SHP77 (cell line): ENCODE measurements around the gene RGMB.

Source experiments
- DNase-seq, 2 experiments: peaks; one replicate each; lab custom pipeline; 2025; lab: John Stamatoyannopoulos, UW

RGMB gene

GRCh38 chr5:98785244-98785643 lies 11.8 kb downstream of the RGMB start:
- DNase-seq = no peak

DNA sequence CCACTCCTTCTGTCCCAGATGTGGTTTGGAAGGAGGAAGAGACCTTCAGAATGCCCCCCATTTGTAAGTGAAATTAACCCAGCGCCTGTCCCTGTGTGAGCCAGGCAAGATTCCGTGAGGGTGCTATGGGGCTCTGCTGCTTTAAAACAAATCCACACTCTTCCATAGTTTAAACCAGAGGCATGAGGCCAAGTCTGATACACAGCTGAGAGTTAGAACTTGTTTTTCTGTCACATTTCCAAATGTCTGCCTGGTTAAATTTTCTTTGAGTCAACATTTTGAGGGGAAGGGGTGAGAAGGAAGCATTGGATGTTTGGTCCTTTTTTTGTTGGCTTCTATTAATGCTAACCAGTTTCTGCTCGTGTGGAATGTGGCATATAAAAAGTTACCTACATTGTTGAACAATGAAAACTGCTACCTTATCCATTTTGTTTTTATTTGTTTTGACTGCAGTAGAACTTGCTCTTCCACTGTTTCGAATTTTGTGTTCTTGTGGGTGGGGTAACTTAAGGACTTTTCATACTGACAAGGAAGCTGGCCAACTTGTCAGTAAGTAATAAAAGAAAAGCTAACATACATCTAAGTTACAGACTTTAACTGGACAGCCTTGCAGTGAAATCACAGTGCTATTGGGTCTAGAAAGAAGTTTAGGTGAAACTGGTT lies 12.9 kb downstream of the RGMB start:
- DNase-seq = no peak

DNA sequence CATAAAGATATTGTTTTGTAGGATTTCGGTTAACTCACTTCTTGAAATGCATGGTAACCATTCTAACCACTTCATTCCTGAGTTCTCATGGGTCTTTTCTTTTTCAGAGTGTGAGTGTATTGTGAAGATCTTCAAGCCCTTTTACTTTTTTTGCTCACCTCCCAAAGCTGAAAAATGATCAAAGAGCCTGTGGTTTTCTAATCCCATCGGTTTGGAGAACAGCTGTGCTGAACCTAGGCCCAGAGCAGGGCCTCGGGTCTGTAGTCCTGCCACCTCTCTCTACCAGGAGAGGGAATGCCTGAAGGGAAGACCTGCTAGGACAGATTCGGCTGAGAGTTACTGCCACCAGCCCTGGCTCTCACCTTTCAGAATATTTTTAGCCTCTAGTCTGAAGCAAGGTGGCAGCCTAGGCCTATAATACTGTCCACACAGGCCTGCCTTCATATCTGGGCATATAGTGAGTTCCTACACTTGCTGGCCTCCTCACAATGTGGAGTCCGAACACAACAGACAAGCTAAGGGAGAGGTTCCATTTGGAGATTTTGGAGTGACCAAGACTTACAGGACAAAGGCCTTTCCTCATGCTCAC lies 13.8 kb downstream of the RGMB start:
- DNase-seq = no peak

GRCh38 chr5:98789029-98789428 lies 15.6 kb downstream of the RGMB start:
- no peak for DNase-seq

DNA sequence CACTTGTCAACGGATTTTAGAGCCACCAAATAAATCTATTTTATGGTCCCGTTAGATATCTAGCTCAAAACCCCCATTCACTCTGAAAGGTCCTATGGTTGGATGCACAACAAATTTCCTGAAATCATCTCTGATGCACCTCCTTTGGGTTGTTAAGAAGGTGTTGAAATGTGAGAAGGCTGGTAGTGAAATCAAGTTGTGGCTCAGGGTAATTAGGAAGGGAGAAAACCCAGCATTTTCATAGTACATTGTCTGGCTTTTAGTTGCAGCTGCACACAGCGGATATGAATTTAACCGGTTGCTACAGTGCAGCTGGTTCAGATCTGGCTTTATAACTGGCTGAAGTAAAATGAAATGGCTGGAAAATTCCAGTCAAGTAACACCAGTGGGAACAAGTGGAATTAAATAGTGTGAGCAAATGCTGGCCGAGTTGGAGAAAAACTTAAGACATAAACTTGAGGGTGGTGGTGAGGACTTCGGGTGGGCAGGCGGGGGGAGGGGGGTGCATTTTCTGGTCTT lies 17.6 kb downstream of the RGMB start:
- DNase-seq = no peak

DNA sequence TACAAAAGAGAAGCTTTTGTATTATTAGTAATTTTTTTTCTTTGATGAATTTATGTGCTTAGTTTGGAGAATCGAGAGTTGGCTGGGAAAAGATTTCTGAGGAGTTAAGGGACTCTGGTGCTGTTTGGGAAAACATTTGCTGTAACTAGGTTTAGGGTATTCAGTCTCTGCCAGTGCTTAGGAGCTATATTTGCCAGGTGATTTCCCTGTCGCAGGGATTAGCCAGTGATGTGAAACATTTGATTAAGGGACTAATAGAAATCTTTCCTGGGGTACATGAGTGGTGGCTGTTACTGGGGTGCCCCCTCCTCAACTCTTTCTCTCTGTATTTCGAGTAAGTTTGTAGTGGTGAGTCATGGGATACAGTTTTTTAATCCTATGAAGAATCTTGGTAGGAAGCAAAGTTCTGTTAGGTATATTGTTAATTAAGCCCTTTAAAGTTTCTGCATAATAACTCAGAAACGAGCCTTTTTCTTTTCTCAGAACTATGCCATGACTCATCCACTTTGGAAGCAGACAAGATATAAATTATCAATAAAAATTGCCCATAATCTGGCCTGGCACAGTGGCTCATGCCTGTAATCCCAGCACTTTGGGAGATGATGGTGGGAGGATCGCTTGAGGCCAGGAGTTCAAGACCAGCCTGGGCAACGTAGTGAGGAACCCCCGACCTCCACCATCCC lies 18.6 kb downstream of the RGMB start:
- DNase-seq = no peak

DNA sequence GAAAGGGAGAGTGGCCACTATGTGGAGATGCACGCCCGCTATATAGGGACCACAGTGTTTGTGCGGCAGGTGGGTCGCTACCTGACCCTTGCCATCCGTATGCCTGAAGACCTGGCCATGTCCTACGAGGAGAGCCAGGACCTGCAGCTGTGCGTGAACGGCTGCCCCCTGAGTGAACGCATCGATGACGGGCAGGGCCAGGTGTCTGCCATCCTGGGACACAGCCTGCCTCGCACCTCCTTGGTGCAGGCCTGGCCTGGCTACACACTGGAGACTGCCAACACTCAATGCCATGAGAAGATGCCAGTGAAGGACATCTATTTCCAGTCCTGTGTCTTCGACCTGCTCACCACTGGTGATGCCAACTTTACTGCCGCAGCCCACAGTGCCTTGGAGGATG lies 19.8 kb downstream of the RGMB start:
- DNase-seq = no peak

DNA sequence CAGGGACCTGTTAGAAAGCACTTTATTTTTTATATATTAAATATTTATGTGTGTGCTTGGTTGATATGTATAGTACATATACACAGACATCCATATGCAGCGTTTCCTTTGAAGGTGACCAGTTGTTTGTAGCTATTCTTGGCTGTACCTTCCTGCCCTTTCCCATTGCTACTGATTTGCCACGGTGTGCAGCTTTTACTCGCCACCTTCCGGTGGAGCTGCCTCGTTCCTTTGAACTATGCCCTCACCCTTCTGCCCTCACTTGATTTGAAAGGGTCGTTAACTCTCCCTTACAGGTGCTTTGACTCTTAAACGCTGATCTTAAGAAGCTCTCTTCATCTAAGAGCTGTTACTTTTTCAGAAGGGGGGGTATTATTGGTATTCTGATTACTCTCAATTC lies 20.5 kb downstream of the RGMB start:
- DNase-seq = no peak

- no peak for DNase-seq
Measured at GRCh38 chr5:98794414-98795080, 21.1 kb downstream of the RGMB start.

DNA sequence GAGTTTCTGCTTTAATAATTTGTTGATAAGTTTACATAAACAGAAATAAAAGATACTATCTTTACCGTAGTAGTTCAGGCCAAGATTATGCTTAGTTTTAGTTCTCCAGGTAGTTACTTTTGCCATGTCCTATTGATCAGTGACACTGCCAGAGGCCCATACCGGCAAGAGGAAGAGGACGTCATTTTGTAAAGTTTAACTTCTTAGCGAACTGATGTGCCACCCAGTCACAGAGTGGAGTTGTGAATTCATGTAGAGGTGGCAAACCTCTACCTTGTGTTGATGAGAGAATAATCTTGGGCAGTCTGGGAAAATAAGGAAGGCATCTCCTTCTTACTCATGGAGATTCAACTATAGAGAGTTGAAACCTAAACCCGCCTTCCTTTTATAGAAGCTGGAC lies 21.8 kb downstream of the RGMB start:
- DNase-seq = no peak

GRCh38 chr5:98796197-98796972 lies 22.9 kb downstream of the RGMB start:
- DNase-seq = peak in 1 of 2 experiments; percentile 15

- no peak for DNase-seq
Measured at GRCh38 chr5:98798371-98798770, 24.9 kb downstream of the RGMB start.

DNA sequence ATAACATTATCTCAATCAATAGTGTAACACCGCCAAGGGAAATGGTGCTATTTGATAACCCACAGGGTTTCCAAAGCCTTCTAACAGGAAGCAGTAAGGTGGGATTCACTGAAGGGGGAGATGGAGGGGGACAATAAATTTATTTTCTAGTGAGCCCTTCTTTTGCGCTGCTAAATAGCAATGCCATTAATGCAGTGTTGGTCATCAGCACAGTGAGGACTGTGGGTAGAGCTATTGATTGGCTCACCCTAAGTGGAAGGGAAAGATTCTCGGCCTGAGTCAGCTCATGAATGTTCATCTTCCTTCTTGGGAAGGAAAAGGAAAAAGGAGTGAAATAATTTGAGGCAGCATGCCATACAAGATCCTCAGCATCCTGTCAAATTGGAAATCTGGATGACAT lies 25.4 kb downstream of the RGMB start:
- DNase-seq = no peak

GRCh38 chr5:98804066-98804465 lies 30.6 kb downstream of the RGMB start:
- DNase-seq = no peak

- DNase-seq = no peak
Measured at GRCh38 chr5:98805070-98805469, 31.6 kb downstream of the RGMB start.

DNA sequence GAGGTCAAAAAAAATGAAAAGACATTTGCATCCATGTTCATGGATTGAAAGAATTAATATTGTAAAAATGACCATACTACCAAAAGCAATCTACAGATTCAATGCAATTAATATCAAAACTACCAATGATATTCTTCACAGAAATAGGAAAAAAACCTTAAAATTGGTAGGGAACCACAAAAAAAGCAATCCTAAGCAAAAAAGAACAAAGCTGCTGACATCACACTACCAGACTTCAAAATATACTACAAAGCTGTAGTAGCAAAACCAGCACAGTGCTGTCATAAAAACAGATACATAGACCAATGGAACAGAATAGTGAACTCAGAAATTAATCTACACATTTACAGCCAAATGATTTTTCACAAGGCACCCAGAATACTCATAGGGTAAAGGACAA lies 34.3 kb downstream of the RGMB start:
- no peak for DNase-seq

DNA sequence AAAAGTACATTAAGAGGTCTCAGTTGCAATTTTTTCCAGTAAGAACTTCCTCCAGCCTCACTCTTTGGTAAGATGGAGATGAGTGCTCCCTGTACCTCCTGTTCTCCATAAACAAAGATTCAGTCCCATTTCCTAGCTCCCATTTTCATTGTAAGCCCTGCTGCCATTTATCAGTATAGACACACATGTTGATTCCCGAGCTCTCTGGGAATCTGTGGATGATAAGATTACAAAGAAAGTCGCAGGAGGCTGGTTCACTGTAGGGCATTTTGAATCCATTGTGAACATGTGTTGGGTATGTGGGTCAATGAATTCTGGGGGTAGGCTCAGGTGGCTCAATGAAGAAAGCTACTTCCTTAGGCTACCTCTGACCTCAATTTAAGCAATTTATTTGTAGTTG lies 36.7 kb downstream of the RGMB start:
- no peak for DNase-seq

- no peak for DNase-seq
Measured at GRCh38 chr5:98813755-98814154, 40.3 kb downstream of the RGMB start.

DNA sequence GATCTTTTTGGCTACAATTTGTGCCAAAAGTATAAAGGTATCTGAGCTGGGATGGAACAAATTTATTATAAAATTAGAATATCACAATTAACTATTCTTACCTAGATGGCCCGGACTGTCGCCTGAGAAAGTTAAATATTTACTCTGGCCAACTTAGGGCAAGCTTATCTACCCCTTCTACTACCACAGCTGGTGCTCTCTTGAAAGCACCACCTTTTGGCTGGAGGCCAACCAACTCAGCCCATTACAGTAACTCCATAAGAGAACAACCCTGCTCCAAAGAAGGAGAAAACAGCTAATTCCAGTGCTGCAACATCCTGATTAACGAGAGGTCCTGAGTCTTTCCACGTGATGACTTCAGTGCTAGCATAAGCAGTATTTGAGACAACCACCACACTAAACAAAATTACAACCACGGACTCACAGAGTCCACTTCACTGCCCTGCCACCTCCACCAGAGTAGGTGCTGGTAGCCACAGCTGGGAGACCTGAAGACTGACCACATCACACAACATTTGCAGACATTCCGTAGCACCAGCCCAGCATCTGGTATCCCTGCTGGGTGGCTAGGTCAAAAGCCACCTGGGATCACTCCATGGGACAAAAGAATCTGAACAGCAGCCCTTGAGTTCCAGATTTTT lies 43.2 kb downstream of the RGMB start:
- peak; percentile 42 to 66 for DNase-seq

DNA sequence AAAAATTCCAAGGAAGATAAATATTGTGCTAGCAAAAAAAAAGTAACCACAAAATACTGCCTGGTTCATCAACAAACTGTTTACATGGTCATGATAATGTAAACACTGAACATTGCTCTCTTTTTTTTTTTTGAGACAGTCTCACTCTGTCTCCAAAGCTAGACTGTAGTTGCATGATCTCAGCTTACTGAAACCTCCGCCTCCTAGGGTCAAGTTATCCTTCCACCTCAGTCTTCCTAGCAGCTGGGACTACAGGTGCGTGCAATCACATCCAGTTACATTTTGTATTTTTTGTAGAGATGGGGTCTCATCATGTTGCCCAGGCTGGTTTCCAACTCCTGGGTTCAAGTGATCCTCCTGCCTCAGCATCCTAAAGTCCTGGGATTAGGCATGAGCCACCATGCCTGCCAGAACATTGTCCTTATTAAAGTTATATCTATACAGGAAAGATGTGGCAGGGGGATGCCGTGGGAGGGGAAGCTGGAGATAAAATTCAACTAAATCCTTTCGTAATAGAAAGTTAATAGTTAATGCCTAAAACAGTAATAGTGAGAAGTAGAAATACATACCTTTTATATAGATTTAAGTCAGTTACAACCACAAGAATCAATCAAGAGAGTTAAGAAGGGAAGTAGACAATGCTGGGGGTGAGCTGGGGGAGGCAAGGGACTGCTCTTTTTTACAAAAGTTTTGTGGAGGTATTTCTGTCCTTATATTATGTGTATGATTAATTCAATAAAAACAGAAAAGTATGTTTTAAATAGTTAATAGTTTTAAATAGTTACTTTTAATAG lies 52.3 kb downstream of the RGMB start:
- DNase-seq = no peak

DNA sequence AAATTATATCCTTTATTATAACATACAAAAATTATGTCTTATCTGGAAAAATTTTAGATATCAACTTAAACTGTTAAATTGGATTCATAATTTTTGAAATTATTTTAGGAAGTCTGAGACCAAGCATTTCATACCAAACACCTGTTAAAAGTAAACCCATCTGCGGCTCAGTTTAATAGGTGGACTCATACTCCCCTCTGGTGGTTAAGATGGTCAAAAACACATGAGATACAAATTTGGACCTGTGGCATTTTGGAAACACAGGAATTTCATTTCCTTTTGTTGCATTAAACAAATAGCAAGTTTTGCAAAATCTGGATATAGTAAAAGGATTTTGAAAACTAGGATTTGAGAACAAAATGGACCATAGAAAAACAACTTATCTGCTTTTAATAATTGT lies 53.7 kb downstream of the RGMB start:
- peak; percentile 15 to 27 for DNase-seq
